H1 (cell line): ENCODE measurements around the gene QDPR. TPM values are rescaled to one million over a fixed set of nuclear protein-coding genes. Genes with fewer than 3 reads are reported as not detected.

ENCODE experiments used
- CTCF ChIA-PET: fragments of 300-600 bp; sonication (Branson Sonifier 250); formaldehyde crosslinking; loops from one replicate; lab custom pipeline; 2021; ENCODE audit not compliant: partially characterized antibody; lab: Charles Lee
- POLR2A ChIA-PET: fragments of 300-600 bp; sonication (Branson Sonifier 250); formaldehyde crosslinking; loops from one replicate; lab custom pipeline; 2021; ENCODE audit warnings: inconsistent platforms; ENCODE audit not compliant: partially characterized antibody; lab: Charles Lee
- DNase-seq, 2 experiments: peaks; one replicate each; pipeline versions ENCODE4 v3.0.0 to v3.0.0-alpha.2; 2010 to 2022; ENCODE audit warnings: low spot score in 2 of 2, low read depth in 1 of 2, mixed read lengths in 1 of 2
- FAIRE-seq: peaks from 2 replicates; lab custom pipeline; 2011; peaks lifted over from hg19 to GRCh38; lab: Jason Lieb, UNC
- H2AFZ ChIP-seq: 2 replicates; pipeline ENCODE4 v1.8.1; 2012; ENCODE audit warnings: low read length, inconsistent platforms
- H2AK5ac ChIP-seq: 2 replicates; pipeline ENCODE4 v1.6.1; 2013; ENCODE audit warnings: low read depth, low read length
- H2BK120ac ChIP-seq: replicated peaks from 2 replicates; pipeline ENCODE3; 2013; ENCODE audit warnings: low read depth, low read length, inconsistent platforms
- H2BK12ac ChIP-seq: 2 replicates; pipeline ENCODE4 v1.6.1; 2013; ENCODE audit warnings: low read depth, low read length
- H2BK15ac ChIP-seq: 2 replicates; pipeline ENCODE4 v1.6.1; 2013; ENCODE audit warnings: low read length
- H2BK20ac ChIP-seq: 2 replicates; pipeline ENCODE4 v1.6.1; 2013; ENCODE audit warnings: low read length
- H2BK5ac ChIP-seq: 2 replicates; pipeline ENCODE4 v1.6.1; 2013; ENCODE audit warnings: low read depth, low read length
- H3K14ac ChIP-seq: 2 replicates; pipeline ENCODE4 v1.6.1; 2013; ENCODE audit warnings: inconsistent platforms; ENCODE audit not compliant: insufficient read length
- H3K18ac ChIP-seq: 2 replicates; pipeline ENCODE4 v1.6.1; 2013; ENCODE audit warnings: low read length; ENCODE audit errors: extremely low read depth
- H3K23ac ChIP-seq: 2 replicates; pipeline ENCODE4 v1.6.1; 2013; ENCODE audit warnings: inconsistent platforms; ENCODE audit not compliant: insufficient read length
- H3K23me2 ChIP-seq: 2 replicates; pipeline ENCODE4 v1.6.1; 2013; ENCODE audit warnings: low read depth, low read length
- H3K27ac ChIP-seq: 2 replicates; pipeline ENCODE4 v1.6.1; 2011; ENCODE audit warnings: low read depth, low read length, inconsistent platforms
- H3K27me3 ChIP-seq, 4 experiments: replicated peaks in 1 of 4; 1 replicate in 1 of 4; 2 replicates in 3 of 4; pipeline versions ENCODE4 v1.6.1 to v1.8.1; 2011 to 2013; ENCODE audit warnings: low read length in 3 of 4, mild to moderate bottlenecking in 3 of 4, inconsistent platforms in 2 of 4, mixed read lengths in 2 of 4, moderate library complexity in 1 of 4; ENCODE audit not compliant: control insufficient read depth in 3 of 4, insufficient read depth in 3 of 4; ENCODE audit errors: extremely low read depth in 1 of 4
- H3K36me3 ChIP-seq, 4 experiments: 2 replicates each; pipeline versions ENCODE4 v1.6.1 to v1.8.1; 2011 to 2013; ENCODE audit warnings: mild to moderate bottlenecking in 4 of 4, low read length in 3 of 4, moderate library complexity in 2 of 4, control low read depth in 1 of 4, inconsistent platforms in 1 of 4; ENCODE audit not compliant: insufficient read depth in 4 of 4, control insufficient read depth in 2 of 4
- H3K4ac ChIP-seq: replicated peaks from 2 replicates; pipeline ENCODE3; 2013; ENCODE audit warnings: low read length, low read depth, mixed read lengths, inconsistent platforms; ENCODE audit not compliant: insufficient read length
- H3K4me1 ChIP-seq, 4 experiments: replicated peaks in 1 of 4; 1 replicate in 1 of 4; 2 replicates in 3 of 4; pipeline versions ENCODE4 v1.6.1 to v1.8.1; 2011 to 2013; ENCODE audit warnings: low read length in 3 of 4, inconsistent platforms in 2 of 4, mixed read lengths in 1 of 4; ENCODE audit not compliant: insufficient read depth in 4 of 4, control insufficient read depth in 3 of 4
- H3K4me2 ChIP-seq, 2 experiments: 2 replicates each; pipeline versions ENCODE4 v1.6.1 to v1.8.1; 2011 to 2013; ENCODE audit warnings: low read depth in 2 of 2, low read length in 2 of 2, control low read depth in 1 of 2, inconsistent platforms in 1 of 2, mild to moderate bottlenecking in 1 of 2; ENCODE audit not compliant: insufficient read depth in 1 of 2
- H3K4me3 ChIP-seq, 4 experiments: fragments of 200-600, 300-600 bp in 1 of 4; sonication (generic), shearing (Covaris generic), sonication (Bioruptor Twin) in 1 of 4; 2 replicates each; pipeline versions ENCODE4 v1.5.1 to v1.8.1; 2011 to 2016; ENCODE audit warnings: low read length in 4 of 4, low read depth in 3 of 4, control low read depth in 2 of 4, inconsistent platforms in 2 of 4, mild to moderate bottlenecking in 2 of 4, mixed read lengths in 1 of 4, moderate library complexity in 1 of 4; ENCODE audit not compliant: insufficient read depth in 2 of 4; ENCODE audit errors: extremely low read depth in 1 of 4
- H3K56ac ChIP-seq: replicated peaks from 2 replicates; pipeline ENCODE3; 2013; ENCODE audit warnings: low read depth, mild to moderate bottlenecking, mixed read lengths, low read length, inconsistent platforms; ENCODE audit not compliant: insufficient read length
- H3K79me1 ChIP-seq: 2 replicates; pipeline ENCODE4 v1.6.1; 2013; ENCODE audit warnings: low read depth, low read length, control low read depth
- H3K79me2 ChIP-seq, 2 experiments: 2 replicates each; pipeline versions ENCODE4 v1.6.1 to v1.8.1; 2012 to 2013; ENCODE audit warnings: low read length in 2 of 2, mild to moderate bottlenecking in 2 of 2, inconsistent platforms in 1 of 2; ENCODE audit not compliant: insufficient read depth in 2 of 2, control insufficient read depth in 1 of 2
- H3K9ac ChIP-seq, 4 experiments: replicated peaks in 1 of 4; 1 replicate in 1 of 4; 2 replicates in 3 of 4; pipeline versions ENCODE4 v1.6.1 to v1.8.1; 2011 to 2013; ENCODE audit warnings: low read depth in 3 of 4, low read length in 3 of 4, control low read depth in 2 of 4, mild to moderate bottlenecking in 2 of 4, moderate library complexity in 2 of 4, inconsistent platforms in 1 of 4; ENCODE audit errors: extremely low read depth in 1 of 4
- H3K9me3 ChIP-seq, 2 experiments: 2 replicates each; pipeline versions ENCODE4 v1.6.1 to v1.8.1; 2012 to 2013; ENCODE audit warnings: mild to moderate bottlenecking in 2 of 2, moderate library complexity in 2 of 2, control low read depth in 1 of 2, inconsistent platforms in 1 of 2, low read depth in 1 of 2, low read length in 1 of 2, mixed read lengths in 1 of 2; ENCODE audit not compliant: insufficient read depth in 2 of 2
- H4K20me1 ChIP-seq, 2 experiments: replicated peaks in 1 of 2; 2 replicates each; pipeline versions ENCODE3 to v1.8.1; 2011 to 2013; ENCODE audit warnings: inconsistent platforms in 2 of 2, low read length in 2 of 2, mild to moderate bottlenecking in 1 of 2; ENCODE audit not compliant: insufficient read depth in 2 of 2, control insufficient read depth in 1 of 2
- H4K5ac ChIP-seq: 2 replicates; pipeline ENCODE4 v1.6.1; 2013; ENCODE audit warnings: low read length, low read depth, mixed read lengths, inconsistent platforms; ENCODE audit not compliant: insufficient read length
- H4K8ac ChIP-seq: 2 replicates; pipeline ENCODE4 v1.8.0; 2013; ENCODE audit warnings: mild to moderate bottlenecking, moderate library complexity, low read length, inconsistent platforms; ENCODE audit not compliant: insufficient read depth; ENCODE audit errors: extremely low read depth
- H4K91ac ChIP-seq: replicated peaks from 2 replicates; pipeline ENCODE3; 2013; ENCODE audit warnings: low read length, mixed read lengths, inconsistent platforms; ENCODE audit not compliant: insufficient read length
- KDM5A ChIP-seq: fragments of 200-600 bp; IDR thresholded peaks from 2 replicates; pipeline ENCODE4 v1.7.1; 2012; ENCODE audit warnings: mild to moderate bottlenecking, low read length, inconsistent platforms, mixed read lengths
- WGBS, 2 experiments: shearing (Covaris generic) in 1 of 2; methylation state at CpG; one replicate each; pipeline versions ENCODE4 v1.1.6 to v1.1.7; 2013 to 2015; ENCODE audit warnings: low lambda C conversion rate in 2 of 2, mixed read lengths in 2 of 2, inconsistent platforms in 1 of 2, low coverage in 1 of 2, missing lambda C conversion rate in 1 of 2; ENCODE audit not compliant: insufficient replicate concordance in 2 of 2, insufficient coverage in 1 of 2, insufficient read length in 1 of 2; ENCODE audit errors: extremely low coverage in 1 of 2, missing lambda C conversion rate in 1 of 2; 5-methylcytosine and 5-hydroxymethylcytosine counted together
- polyA plus RNA-seq, 7 experiments: library from polyadenylated mRNA; depleted of rRNA in 3 of 7; stranded (reverse) in 5 of 7; unstranded in 2 of 7; fragments of >200 nt in 5 of 7; fragments of 200-250 nt in 2 of 7; gene quantifications; 1 replicate in 5 of 7; 2 replicates in 1 of 7; 4 replicates in 1 of 7; pipeline versions ENCODE4 v1.2.1 to v1.2.3, GENCODE V29; 2011 to 2013; ENCODE audit warnings: missing spikeins in 2 of 7, mixed read lengths in 2 of 7
- total RNA-seq: library from RNA; stranded (reverse); fragmentation: NEBNext Ultra II Directional; extraction: Animal tissue kit (Norgen Biotek cat#: 25700); gene quantifications from 2 replicates; pipeline ENCODE4 v1.2.1, GENCODE V29; 2021

The QDPR gene
- total and polyA plus RNA-seq, 2 of the 8 experiments (the other 6 are each of a cell fraction or from before 2014, with no cell fraction given) = 33.6 to 35.9 TPM

DNA sequence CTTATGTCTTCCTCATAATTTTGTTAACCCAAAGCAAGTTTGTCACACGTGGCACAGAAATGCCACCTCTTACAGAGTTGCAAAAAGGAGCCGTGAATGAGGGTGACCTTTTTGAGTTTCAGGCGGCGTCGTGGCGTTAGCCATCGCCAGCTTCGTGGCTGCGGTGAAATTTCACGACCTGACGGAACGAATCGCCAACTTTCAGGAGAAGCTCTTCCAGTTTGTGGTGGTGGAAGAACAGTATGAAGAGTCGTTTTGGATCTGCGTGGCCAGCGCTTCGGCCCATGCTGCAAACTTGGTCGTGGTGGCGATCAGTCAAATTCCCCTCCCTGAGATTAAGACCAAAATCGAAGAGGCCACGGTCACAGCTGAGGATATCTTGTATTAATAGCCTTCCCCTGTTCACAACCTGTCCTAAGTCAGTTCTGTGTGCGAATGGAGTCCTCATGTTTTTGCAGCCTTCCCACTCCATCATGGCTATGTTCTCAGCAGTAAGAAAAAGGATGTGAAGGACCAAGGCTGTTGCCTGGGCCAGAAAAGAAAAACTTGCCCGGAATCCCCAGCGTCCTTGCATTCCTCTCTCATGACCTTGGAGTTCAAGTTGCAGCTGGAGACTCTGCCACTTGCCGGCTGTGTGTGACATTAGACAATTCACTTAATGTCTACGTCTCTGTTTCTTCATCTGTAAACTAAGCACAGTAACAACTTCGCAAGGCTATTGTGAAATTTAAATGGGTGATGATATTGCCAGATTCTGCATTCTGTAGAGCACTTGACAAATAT lies 15.0 kb upstream of the QDPR start:
- no peak for DNase-seq
- Histone ChIP-seq H4K20me1 (no peaks in the 10 kb centered on the region), H3K23me2 (peaks cover 2% of the 10 kb centered on the region; the same call in 1 of the 2 replicates), H3K23ac (no peak overlapping the region), H3K14ac (no peak overlapping the region), H4K8ac (no peak overlapping the region), H2BK5ac (no peak overlapping the region), H2AK5ac (no peak overlapping the region), H2BK20ac (no peak overlapping the region), H3K9ac (no peak overlapping the region), H3K79me2 (no peaks in the 10 kb centered on the region), H3K27me3 (no peaks in the 10 kb centered on the region), H3K4me3 (no peak overlapping the region), H3K9me3 (no peaks in the 10 kb centered on the region), H3K4me1 (no peaks in the 10 kb centered on the region), H3K4ac (no peak overlapping the region), H3K27ac (no peak overlapping the region), H3K79me1 (no peaks in the 10 kb centered on the region), H2BK12ac (no peak overlapping the region), H3K18ac (no peak overlapping the region), H4K5ac (no peak overlapping the region), H4K91ac (no peak overlapping the region), H2BK120ac (no peak overlapping the region), H2BK15ac (no peak overlapping the region), H2AFZ (no peak overlapping the region), H3K56ac (no peak overlapping the region), H3K4me2 (no peak overlapping the region), H3K36me3 (no peaks in the 10 kb centered on the region)
- ChIA-PET CTCF (interaction anchor here (1.2 kb wide), 2 partner anchors 9 to 22 kb away, joined by 3 to 4 read pairs; no protein-coding TSS in a partner anchor), POLR2A (no interaction called here)
- TF ChIP-seq KDM5A = no peak
- FAIRE-seq = no peak
- 91% methylated on average over 27 of the region's 27 CpGs; no CpG with 5 or more reads in 1 of the 2 experiments for WGBS, 2 experiments
